CD14-positive monocyte (primary cell): ENCODE data around the gene RFX2. TPM values are rescaled to one million over a fixed set of nuclear protein-coding genes. Genes with fewer than 3 reads are reported as not detected.
A peak's percentile ranks its signal among the peaks of the same experiment; 100 is the strongest.

Experiments
- DNase-seq, 3 donors: peaks; one replicate each; pipeline ENCODE4 v3.0.0-alpha.2; 2011 to 2022
- H2AFZ ChIP-seq: 2 replicates; pipeline ENCODE4 v1.6.0; 2012; ENCODE audit warnings: mild to moderate bottlenecking, low read depth, low read length, inconsistent platforms; ENCODE audit not compliant: insufficient read depth, poor library complexity, severe bottlenecking
- H3K27ac ChIP-seq, 2 donors: 1 replicate in 1 of 2; 2 replicates in 1 of 2; pipeline ENCODE4 v1.5.1; 2012 to 2013; ENCODE audit warnings: low read length in 2 of 2, control low read depth in 1 of 2, inconsistent platforms in 1 of 2, low read depth in 1 of 2, mild to moderate bottlenecking in 1 of 2
- H3K27me3 ChIP-seq, 2 donors: one replicate each; pipeline versions ENCODE4 v1.6.0 to v1.6.1; 2011 to 2013; ENCODE audit warnings: low read length in 2 of 2; ENCODE audit not compliant: control insufficient read depth in 2 of 2, insufficient read depth in 2 of 2
- H3K36me3 ChIP-seq, 2 donors: replicated peaks in 1 of 2; 1 replicate in 1 of 2; 2 replicates in 1 of 2; pipeline versions ENCODE4 v1.5.1 to v1.6.1; 2012 to 2013; ENCODE audit warnings: low read length in 2 of 2, control low read depth in 1 of 2, inconsistent platforms in 1 of 2, mild to moderate bottlenecking in 1 of 2; ENCODE audit not compliant: insufficient read depth in 2 of 2, control insufficient read depth in 1 of 2
- H3K4me1 ChIP-seq, 2 donors: 1 replicate in 1 of 2; 2 replicates in 1 of 2; pipeline versions ENCODE4 v1.5.1 to v1.6.1; 2012 to 2013; ENCODE audit warnings: low read length in 2 of 2, control low read depth in 1 of 2, inconsistent platforms in 1 of 2, mild to moderate bottlenecking in 1 of 2, moderate library complexity in 1 of 2; ENCODE audit not compliant: insufficient read depth in 2 of 2, control insufficient read depth in 1 of 2
- H3K4me2 ChIP-seq: replicated peaks from 2 replicates; pipeline ENCODE3; 2012; ENCODE audit warnings: low read length, moderate library complexity, mild to moderate bottlenecking; ENCODE audit not compliant: poor library complexity, severe bottlenecking; ENCODE audit errors: extremely low read depth
- H3K4me3 ChIP-seq, 3 experiments: fragments of 200-600 bp in 1 of 3; sonication (generic) in 1 of 3; replicated peaks in 1 of 3; 1 replicate in 2 of 3; 2 replicates in 1 of 3; pipeline ENCODE4 v1.5.1; 2011 to 2013; ENCODE audit warnings: low read length in 3 of 3, mild to moderate bottlenecking in 3 of 3, control low read depth in 2 of 3, low read depth in 2 of 3, inconsistent platforms in 1 of 3, moderate library complexity in 1 of 3
- H3K79me2 ChIP-seq: 2 replicates; pipeline ENCODE4 v1.6.0; 2012; ENCODE audit warnings: mild to moderate bottlenecking, control low read depth, inconsistent platforms, low read length, moderate library complexity; ENCODE audit not compliant: insufficient read depth
- H3K9ac ChIP-seq: 2 replicates; pipeline ENCODE4 v1.6.0; 2017; ENCODE audit warnings: low read length, mild to moderate bottlenecking; ENCODE audit not compliant: insufficient read depth, poor library complexity, severe bottlenecking
- H3K9me3 ChIP-seq, 2 donors: replicated peaks in 1 of 2; 1 replicate in 1 of 2; 2 replicates in 1 of 2; pipeline versions ENCODE4 v1.5.1 to v1.6.1; 2012 to 2013; ENCODE audit warnings: low read length in 2 of 2, control low read depth in 1 of 2; ENCODE audit not compliant: control insufficient read depth in 1 of 2, insufficient read depth in 1 of 2
- H4K20me1 ChIP-seq: 2 replicates; pipeline ENCODE4 v1.6.0; 2012; ENCODE audit warnings: mild to moderate bottlenecking, low read length, control low read depth, moderate library complexity; ENCODE audit not compliant: insufficient read depth
- H3K27ac Mint-ChIP-seq, 7 donors: one replicate each; pipeline ENCODE4 v1.8.0; 2020; ENCODE audit warnings: mild to moderate bottlenecking in 7 of 7, mixed read lengths in 7 of 7, moderate library complexity in 6 of 7, inconsistent platforms in 2 of 7
- H3K27me3 Mint-ChIP-seq, 3 donors: one replicate each; pipeline ENCODE4 v1.8.0; 2021 to 2022; ENCODE audit warnings: low read depth in 3 of 3, mild to moderate bottlenecking in 3 of 3, mixed read lengths in 3 of 3, moderate library complexity in 3 of 3, inconsistent platforms in 1 of 3
- H3K36me3 Mint-ChIP-seq, 2 donors: one replicate each; pipeline ENCODE4 v1.8.0; 2020; ENCODE audit warnings: mixed read lengths in 2 of 2, inconsistent platforms in 1 of 2, mild to moderate bottlenecking in 1 of 2
- H3K4me1 Mint-ChIP-seq: one replicate; pipeline ENCODE4 v1.8.0; 2020; ENCODE audit warnings: mild to moderate bottlenecking, mixed read lengths
- H3K4me3 Mint-ChIP-seq, 2 donors: one replicate each; pipeline ENCODE4 v1.8.0; 2020; ENCODE audit warnings: mild to moderate bottlenecking in 2 of 2, mixed read lengths in 2 of 2, moderate library complexity in 1 of 2
- H3K9me3 Mint-ChIP-seq, 7 donors: one replicate each; pipeline ENCODE4 v1.8.0; 2020 to 2022; ENCODE audit warnings: mixed read lengths in 7 of 7, mild to moderate bottlenecking in 6 of 7, moderate library complexity in 6 of 7, inconsistent platforms in 2 of 7
- WGBS: methylation state at CpG from one replicate; pipeline ENCODE4 v1.1.5; 2013; ENCODE audit warnings: missing lambda C conversion rate; ENCODE audit not compliant: insufficient coverage; 5-methylcytosine and 5-hydroxymethylcytosine counted together
- intact Hi-C, 2 donors: fragments of 100-400 bp; cut with micrococcal nuclease; formaldehyde crosslinking; loops; one replicate each; pipeline versions ENCODE4 v1.15.0 to v1.15.1; 2023
- polyA plus RNA-seq, 3 donors: library from polyadenylated mRNA; depleted of rRNA in 1 of 3; unstranded in 2 of 3; stranded (reverse) in 1 of 3; fragments of 300-500 nt in 2 of 3; fragments of >200 nt in 1 of 3; fragmentation: Illumina TruSeq in 2 of 3; gene quantifications; 1 replicate in 2 of 3; 2 replicates in 1 of 3; pipeline ENCODE4 v1.2.3, GENCODE V29; 2012 to 2021
- TF ChIP-seq, protein P1 (sequence below): fragments of 200-600 bp; IDR thresholded peaks from one replicate; pipeline ENCODE4 v1.8.0; 2022; ENCODE audit warnings: antibody characterized with exemption, mild to moderate bottlenecking

RFX2 gene
- polyA plus RNA-seq, 3 donors = 5.7 to 12.9 (median 8.7) TPM

DNA sequence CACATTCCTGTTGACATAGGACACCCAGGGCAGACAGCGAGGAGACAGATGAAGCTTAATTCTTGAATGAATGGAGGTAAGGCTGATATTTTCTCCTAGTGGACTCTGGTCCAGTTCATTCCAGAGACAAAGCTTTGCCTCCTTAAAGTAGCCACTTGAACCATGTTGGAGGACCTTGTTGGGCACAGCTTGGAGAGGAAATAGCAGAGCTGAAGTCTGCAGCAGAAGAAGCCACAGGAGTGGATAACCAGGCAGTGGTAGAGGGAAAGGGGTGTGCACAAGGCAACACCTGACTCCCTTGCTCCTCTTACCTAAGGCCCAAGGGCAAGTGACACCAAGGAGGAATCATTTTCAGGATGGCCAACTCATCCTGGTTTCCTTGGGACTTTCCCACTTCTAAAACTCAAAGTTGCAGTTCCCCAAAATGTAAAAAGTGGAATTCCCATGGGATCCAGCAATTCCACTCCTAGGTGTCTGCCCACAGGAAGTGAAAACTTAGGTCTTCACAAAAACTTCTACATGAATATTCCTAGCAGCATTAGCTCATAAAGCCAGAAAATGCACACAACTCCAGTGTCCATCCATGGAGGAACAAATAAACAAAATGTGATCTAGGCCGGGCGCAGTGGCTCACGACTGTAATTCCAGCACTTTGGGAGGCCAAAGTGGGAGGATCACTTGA is 6.6 kb upstream of the RFX2 start:
- Mint-ChIP-seq H3K27ac (no peak overlapping the region), H3K27me3 (peaks cover 0 to 2% (median 2%) of the 10 kb centered on the region in 3 donors), H3K36me3 (no peaks in the 10 kb centered on the region), H3K9me3 (peaks cover 2 to 14% (median 9%) of the 10 kb centered on the region in 7 donors), H3K4me1 (peaks cover 8% of the 10 kb centered on the region), H3K4me3 (no peak overlapping the region)
- intact Hi-C loops = no loop called here
- no peaks in the 10 kb centered on the region for H3K27me3 ChIP-seq
- peak in 1 of 3 donors; percentile 38 for DNase-seq
- no peak overlapping the region for H3K27ac ChIP-seq
- no peak overlapping the region for H3K4me3 ChIP-seq
- H3K79me2 ChIP-seq = no peaks in the 10 kb centered on the region
- peaks cover 5 to 11% of the 10 kb centered on the region in 2 donors for H3K9me3 ChIP-seq
- WGBS = 96% methylated on average over 4 of the region's 4 CpGs
- no peak overlapping the region for H3K4me2 ChIP-seq
- TF ChIP-seq, protein P1, sequence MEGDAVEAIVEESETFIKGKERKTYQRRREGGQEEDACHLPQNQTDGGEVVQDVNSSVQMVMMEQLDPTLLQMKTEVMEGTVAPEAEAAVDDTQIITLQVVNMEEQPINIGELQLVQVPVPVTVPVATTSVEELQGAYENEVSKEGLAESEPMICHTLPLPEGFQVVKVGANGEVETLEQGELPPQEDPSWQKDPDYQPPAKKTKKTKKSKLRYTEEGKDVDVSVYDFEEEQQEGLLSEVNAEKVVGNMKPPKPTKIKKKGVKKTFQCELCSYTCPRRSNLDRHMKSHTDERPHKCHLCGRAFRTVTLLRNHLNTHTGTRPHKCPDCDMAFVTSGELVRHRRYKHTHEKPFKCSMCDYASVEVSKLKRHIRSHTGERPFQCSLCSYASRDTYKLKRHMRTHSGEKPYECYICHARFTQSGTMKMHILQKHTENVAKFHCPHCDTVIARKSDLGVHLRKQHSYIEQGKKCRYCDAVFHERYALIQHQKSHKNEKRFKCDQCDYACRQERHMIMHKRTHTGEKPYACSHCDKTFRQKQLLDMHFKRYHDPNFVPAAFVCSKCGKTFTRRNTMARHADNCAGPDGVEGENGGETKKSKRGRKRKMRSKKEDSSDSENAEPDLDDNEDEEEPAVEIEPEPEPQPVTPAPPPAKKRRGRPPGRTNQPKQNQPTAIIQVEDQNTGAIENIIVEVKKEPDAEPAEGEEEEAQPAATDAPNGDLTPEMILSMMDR = no peak
- H3K4me1 ChIP-seq = no peaks in the 10 kb centered on the region
- no peaks in the 10 kb centered on the region for H4K20me1 ChIP-seq
- no peak overlapping the region for H3K9ac ChIP-seq
- no peak overlapping the region for H2AFZ ChIP-seq
- H3K36me3 ChIP-seq = no peaks in the 10 kb centered on the region

DNA sequence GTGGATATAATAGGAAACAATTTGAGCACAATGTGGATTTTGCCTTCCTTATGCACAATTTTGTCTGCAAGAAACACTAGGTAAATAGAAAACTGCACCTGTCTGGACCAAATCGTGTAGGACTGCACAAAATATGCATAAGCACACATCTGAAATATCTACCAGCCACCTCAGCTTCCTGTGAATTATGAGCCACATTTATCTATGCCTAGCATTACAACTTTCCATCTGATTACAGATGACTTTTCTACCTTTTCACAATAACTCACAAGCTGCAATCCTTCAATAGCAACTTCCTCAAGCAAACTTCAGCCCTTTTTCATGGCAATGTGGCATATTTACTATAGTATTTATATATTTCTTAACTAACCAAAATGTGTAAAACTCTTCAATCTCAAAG is 5.7 kb upstream of the RFX2 start:
- 36% methylated on average over 1 of the region's 1 CpG for WGBS
- Mint-ChIP-seq H3K4me1 (peaks cover 15% of the 10 kb centered on the region), H3K27ac (no peak overlapping the region), H3K9me3 (peaks cover 2 to 14% (median 10%) of the 10 kb centered on the region in 7 donors), H3K27me3 (peaks cover under 1 to 2% (median 2%) of the 10 kb centered on the region in 3 donors), H3K4me3 (no peak overlapping the region), H3K36me3 (no peaks in the 10 kb centered on the region)
- H2AFZ ChIP-seq = no peak overlapping the region
- peaks cover 5 to 11% of the 10 kb centered on the region in 2 donors for H3K9me3 ChIP-seq
- intact Hi-C loops = no loop called here
- no peaks in the 10 kb centered on the region for H3K79me2 ChIP-seq
- no peak for DNase-seq
- H3K9ac ChIP-seq = no peak overlapping the region
- no peak overlapping the region for H3K4me3 ChIP-seq
- no peaks in the 10 kb centered on the region for H3K36me3 ChIP-seq
- H3K27me3 ChIP-seq = no peaks in the 10 kb centered on the region
- H3K27ac ChIP-seq = no peak overlapping the region
- H3K4me2 ChIP-seq = no peak overlapping the region
- H3K4me1 ChIP-seq = peaks cover 6 to 7% of the 10 kb centered on the region in 2 donors
- H4K20me1 ChIP-seq = no peaks in the 10 kb centered on the region
- TF ChIP-seq, protein P1 = no peak
